ENCODE measurements around the gene TPP1. TPM values are rescaled to one million over a fixed set of nuclear protein-coding genes. Genes with fewer than 3 reads are reported as not detected.

The TPP1 gene
- total RNA-seq, 2 donors from 2014 or later: 75.7 to 172 TPM

- H3K27ac Mint-ChIP-seq: no peak overlapping the region
- H3K27me3 Mint-ChIP-seq: no peaks in the 10 kb centered on the region
- no peak overlapping the region for H3K4me3 Mint-ChIP-seq
- H3K9me3 Mint-ChIP-seq: no peaks in the 10 kb centered on the region
- peaks cover 16% of the 10 kb centered on the region for H3K36me3 Mint-ChIP-seq (ENCODE audit: low read depth)
- H3K4me1 Mint-ChIP-seq: peaks cover 20% of the 10 kb centered on the region
- ATAC-seq (replicated peaks): no peak
These were observed 4.2 kb downstream of the TPP1 start for GRCh38 chr11:6615046-6615445.

GRCh38 chr11:6614446-6614845 lies 4.8 kb downstream of the TPP1 start:
- H3K4me3 Mint-ChIP-seq: no peak overlapping the region
- ATAC-seq (replicated peaks): no peak
- H3K36me3 Mint-ChIP-seq (ENCODE audit: low read depth): peaks cover 22% of the 10 kb centered on the region
- no peak overlapping the region for H3K27ac Mint-ChIP-seq
- H3K9me3 Mint-ChIP-seq: no peaks in the 10 kb centered on the region
- H3K4me1 Mint-ChIP-seq: peaks cover 25% of the 10 kb centered on the region
- no peaks in the 10 kb centered on the region for H3K27me3 Mint-ChIP-seq

GRCh38 chr11:6613496-6613895 lies 5.7 kb downstream of the TPP1 start:
- peaks cover 25% of the 10 kb centered on the region for H3K4me1 Mint-ChIP-seq
- no peaks in the 10 kb centered on the region for H3K9me3 Mint-ChIP-seq
- no peaks in the 10 kb centered on the region for H3K27me3 Mint-ChIP-seq
- peaks cover 32% of the 10 kb centered on the region for H3K36me3 Mint-ChIP-seq (ENCODE audit: low read depth)
- H3K4me3 Mint-ChIP-seq: no peak overlapping the region
- ATAC-seq (replicated peaks): no peak
- no peak overlapping the region for H3K27ac Mint-ChIP-seq

GRCh38 chr11:6612213-6613041 lies 6.8 kb downstream of the TPP1 start, which contains the start of gene TAF10:
TSS of gene TAF10 (minus strand) at chr11:6612216. CDS start at chr11:6612189, 27 bp downstream.
- Mint-ChIP-seq H3K36me3 (ENCODE audit: low read depth) (peaks cover 43% of the 10 kb centered on the region), H3K4me1 (peaks cover 29% of the 10 kb centered on the region), H3K9me3 (no peaks in the 10 kb centered on the region), H3K27ac (no peak within 1 kb of the TSS), H3K4me3 (no peak within 1 kb of the TSS), H3K27me3 (no peaks in the 10 kb centered on the region)
- peak; percentile 84 for ATAC-seq (replicated peaks)

- ATAC-seq (replicated peaks): no peak
- Mint-ChIP-seq H3K27ac (no peak overlapping the region), H3K9me3 (no peaks in the 10 kb centered on the region), H3K4me1 (peaks cover 32% of the 10 kb centered on the region), H3K4me3 (no peak overlapping the region), H3K27me3 (no peaks in the 10 kb centered on the region), H3K36me3 (ENCODE audit: low read depth) (peaks cover 47% of the 10 kb centered on the region)
These were observed 7.3 kb downstream of the TPP1 start for GRCh38 chr11:6611963-6612212.

- peaks cover 32% of the 10 kb centered on the region for H3K4me1 Mint-ChIP-seq
- H3K4me3 Mint-ChIP-seq: no peak overlapping the region
- H3K36me3 Mint-ChIP-seq (ENCODE audit: low read depth): peaks cover 51% of the 10 kb centered on the region
- no peaks in the 10 kb centered on the region for H3K27me3 Mint-ChIP-seq
- H3K27ac Mint-ChIP-seq: no peak overlapping the region
- no peaks in the 10 kb centered on the region for H3K9me3 Mint-ChIP-seq
- ATAC-seq (replicated peaks): peak; percentile 2
These were observed 7.9 kb downstream of the TPP1 start for GRCh38 chr11:6611092-6611962.

GRCh38 chr11:6610591-6610990 lies 8.6 kb downstream of the TPP1 start:
- Mint-ChIP-seq H3K4me3 (no peak overlapping the region), H3K36me3 (ENCODE audit: low read depth) (peaks cover 57% of the 10 kb centered on the region)

GRCh38 chr11:6609502-6610015 lies 9.7 kb downstream of the TPP1 start:
- Mint-ChIP-seq H3K36me3 (ENCODE audit: low read depth) (peaks cover 57% of the 10 kb centered on the region), H3K4me3 (no peak overlapping the region), H3K27me3 (no peaks in the 10 kb centered on the region), H3K9me3 (no peaks in the 10 kb centered on the region), H3K4me1 (peaks cover 28% of the 10 kb centered on the region), H3K27ac (no peak overlapping the region)
- ATAC-seq (replicated peaks): no peak

More at GRCh38 chr11:6610591-6610990, 8.6 kb downstream of the TPP1 start:
- Mint-ChIP-seq H3K27ac (no peak overlapping the region), H3K4me1 (peaks cover 31% of the 10 kb centered on the region), H3K27me3 (no peaks in the 10 kb centered on the region), H3K9me3 (no peaks in the 10 kb centered on the region)
- ATAC-seq (replicated peaks): no peak

- H3K27me3 Mint-ChIP-seq: no peaks in the 10 kb centered on the region
- H3K4me3 Mint-ChIP-seq: no peak overlapping the region
- H3K27ac Mint-ChIP-seq: no peak overlapping the region
- no peaks in the 10 kb centered on the region for H3K9me3 Mint-ChIP-seq
- no peak for ATAC-seq (replicated peaks)
- peaks cover 28% of the 10 kb centered on the region for H3K4me1 Mint-ChIP-seq
- peaks cover 57% of the 10 kb centered on the region for H3K36me3 Mint-ChIP-seq (ENCODE audit: low read depth)
These were observed 10.3 kb downstream of the TPP1 start for GRCh38 chr11:6608726-6609501.

- Mint-ChIP-seq H3K27ac (no peak overlapping the region), H3K9me3 (no peaks in the 10 kb centered on the region), H3K36me3 (ENCODE audit: low read depth) (peaks cover 57% of the 10 kb centered on the region), H3K27me3 (no peaks in the 10 kb centered on the region), H3K4me3 (no peak overlapping the region), H3K4me1 (peaks cover 28% of the 10 kb centered on the region)
- no peak for ATAC-seq (replicated peaks)
These were observed 11.2 kb downstream of the TPP1 start for GRCh38 chr11:6608011-6608410.

GRCh38 chr11:6607190-6607795 lies 11.9 kb downstream of the TPP1 start:
- no peak overlapping the region for H3K27ac Mint-ChIP-seq
- H3K4me3 Mint-ChIP-seq: no peak overlapping the region
- H3K36me3 Mint-ChIP-seq (ENCODE audit: low read depth): peaks cover 57% of the 10 kb centered on the region
- ATAC-seq (replicated peaks): peak; percentile 23
- H3K9me3 Mint-ChIP-seq: no peaks in the 10 kb centered on the region
- peaks cover 28% of the 10 kb centered on the region for H3K4me1 Mint-ChIP-seq
- no peaks in the 10 kb centered on the region for H3K27me3 Mint-ChIP-seq

- Mint-ChIP-seq H3K27ac (no peak overlapping the region), H3K4me3 (no peak overlapping the region), H3K36me3 (ENCODE audit: low read depth) (peaks cover 56% of the 10 kb centered on the region), H3K9me3 (no peaks in the 10 kb centered on the region), H3K4me1 (peaks cover 28% of the 10 kb centered on the region), H3K27me3 (no peaks in the 10 kb centered on the region)
- ATAC-seq (replicated peaks): peak; percentile 46
These were observed 12.6 kb downstream of the TPP1 start for GRCh38 chr11:6606471-6607189.

- Mint-ChIP-seq H3K36me3 (ENCODE audit: low read depth) (peaks cover 45% of the 10 kb centered on the region), H3K4me3 (no peak overlapping the region), H3K27ac (no peak overlapping the region), H3K9me3 (no peaks in the 10 kb centered on the region), H3K4me1 (peaks cover 19% of the 10 kb centered on the region), H3K27me3 (no peaks in the 10 kb centered on the region)
- ATAC-seq (replicated peaks): no peak
These were observed 14.4 kb downstream of the TPP1 start for GRCh38 chr11:6604790-6605189.
